Stimulated activated CD4-positive, alpha-beta T cell treated with anti-CD3 and anti-CD28 coated beads, Interleukin-4, amount 100 ng/mL, for 24 hours (primary cell): Measurements from ENCODE around the gene TAF1B.
"Not testable (repeated sequence)": the region's sequence is repeated elsewhere in the genome, so short reads cannot be mapped to it uniquely, and the experiment has no call there.

ENCODE experiments used
- DNase-seq: peaks from one replicate; pipeline ENCODE4 v3.0.0-alpha.2; 2020

TAF1B gene

GRCh38 chr2:9887513-9887912 lies 44.2 kb downstream of the TAF1B start:
- no peak for DNase-seq

DNA sequence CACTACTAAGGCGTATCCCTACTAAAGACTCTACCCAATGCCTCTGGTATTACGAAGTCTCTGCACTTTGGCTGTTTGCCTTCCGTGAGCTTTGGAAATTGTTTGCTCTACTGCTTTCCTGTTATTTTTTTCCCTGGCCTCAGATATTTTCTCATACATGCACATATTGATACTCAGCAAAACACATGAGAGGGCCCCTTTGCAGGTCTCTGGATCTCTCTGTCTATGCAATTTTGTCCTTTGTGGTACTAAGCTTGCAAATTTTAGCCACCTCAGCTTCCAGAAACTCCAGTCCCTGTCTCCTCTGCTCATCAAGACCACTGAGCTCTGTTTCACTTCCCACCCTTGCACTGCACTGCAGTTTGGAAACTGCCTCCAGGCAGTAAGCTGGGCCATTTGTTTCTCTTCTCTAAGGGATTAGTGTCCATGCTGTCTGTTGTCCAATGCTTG lies 46.6 kb downstream of the TAF1B start:
- DNase-seq: no peak

DNA sequence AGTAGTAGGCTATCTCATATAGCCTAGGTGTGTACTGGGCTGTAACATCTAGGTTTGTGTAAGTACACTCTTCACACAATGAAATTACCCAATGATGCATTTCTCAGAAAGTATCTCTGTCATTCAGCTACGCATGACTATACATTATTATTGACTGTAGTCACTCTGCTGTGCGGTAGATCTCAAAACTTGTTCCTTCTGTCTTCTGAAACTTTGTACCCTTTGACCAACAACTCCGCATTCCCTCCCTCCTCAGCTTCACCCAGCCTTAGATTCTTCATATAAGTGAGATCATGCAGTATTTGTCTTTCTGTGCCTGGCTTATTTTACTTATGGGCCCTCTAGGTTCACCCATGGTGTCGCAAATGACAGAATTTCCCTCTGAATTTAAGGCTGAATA lies 49.0 kb downstream of the TAF1B start:
- DNase-seq: no peak

DNA sequence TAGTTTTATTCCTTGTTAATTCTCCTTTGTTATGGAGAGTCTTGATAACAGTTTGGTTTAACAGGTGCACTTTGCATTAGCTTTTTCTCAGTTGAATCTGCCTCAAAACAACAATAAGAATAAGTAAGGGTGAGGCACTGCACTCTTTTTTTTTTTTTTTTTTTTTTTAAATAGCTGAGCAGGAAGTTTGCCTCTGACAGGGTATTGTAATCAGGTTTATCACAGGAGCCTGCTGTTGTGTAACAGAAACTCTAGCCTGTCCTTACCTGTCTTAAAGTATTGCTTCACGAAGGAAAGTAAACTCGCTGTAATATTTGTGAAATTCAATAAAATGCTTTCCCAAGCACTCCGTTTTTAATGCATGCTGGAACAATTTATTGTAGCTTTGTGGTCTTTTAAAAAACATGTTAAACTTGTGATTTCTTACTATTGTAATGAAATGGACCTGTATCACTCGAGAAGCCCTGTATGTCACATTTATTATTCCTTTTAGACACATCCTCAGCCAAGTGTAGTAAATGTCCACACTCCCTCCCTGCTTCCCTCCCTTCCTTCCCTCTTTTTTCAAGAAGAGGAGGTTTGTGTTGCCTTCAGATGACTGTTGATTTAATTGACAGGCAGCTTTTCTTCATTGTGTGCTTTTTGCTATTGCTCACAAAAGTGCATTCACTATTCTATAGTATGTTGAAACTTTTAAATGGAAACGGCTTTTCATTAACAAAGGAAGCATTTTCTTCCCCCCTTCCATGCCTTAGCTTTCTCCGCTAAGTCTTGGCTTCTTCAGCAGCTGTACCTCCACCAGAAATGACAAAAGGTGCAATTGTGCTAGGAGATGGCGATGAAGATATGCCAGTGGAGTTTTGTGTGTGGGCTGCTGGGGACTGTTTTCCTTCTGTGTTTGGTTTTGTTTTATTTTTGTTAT lies 52.7 kb downstream of the TAF1B start:
- DNase-seq: no peak

- DNase-seq: peak; percentile 66
Observed at GRCh38 chr2:9897331-9897737, 54.1 kb downstream of the TAF1B start.

DNA sequence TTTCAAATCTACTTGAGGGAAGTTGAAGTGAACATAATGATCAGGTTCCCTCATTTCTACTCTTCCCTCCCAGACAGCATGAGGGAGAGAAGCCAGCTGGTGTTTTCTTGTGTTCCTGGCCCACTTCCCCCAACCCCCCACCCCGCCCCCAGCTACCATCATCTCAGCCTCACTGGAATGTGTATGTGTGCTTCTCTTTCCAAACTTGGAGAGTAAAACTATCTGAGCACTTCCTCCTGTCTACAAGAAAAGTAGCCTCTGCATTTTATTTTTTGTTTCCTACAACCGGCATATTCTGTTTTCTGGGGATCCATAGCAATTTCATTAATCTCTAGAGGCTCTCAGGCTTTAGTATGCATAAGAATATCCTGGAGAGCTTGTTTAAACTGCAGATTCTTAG lies 54.6 kb downstream of the TAF1B start:
- no peak for DNase-seq

GRCh38 chr2:9905413-9905812 lies 62.1 kb downstream of the TAF1B start:
- no peak for DNase-seq

DNA sequence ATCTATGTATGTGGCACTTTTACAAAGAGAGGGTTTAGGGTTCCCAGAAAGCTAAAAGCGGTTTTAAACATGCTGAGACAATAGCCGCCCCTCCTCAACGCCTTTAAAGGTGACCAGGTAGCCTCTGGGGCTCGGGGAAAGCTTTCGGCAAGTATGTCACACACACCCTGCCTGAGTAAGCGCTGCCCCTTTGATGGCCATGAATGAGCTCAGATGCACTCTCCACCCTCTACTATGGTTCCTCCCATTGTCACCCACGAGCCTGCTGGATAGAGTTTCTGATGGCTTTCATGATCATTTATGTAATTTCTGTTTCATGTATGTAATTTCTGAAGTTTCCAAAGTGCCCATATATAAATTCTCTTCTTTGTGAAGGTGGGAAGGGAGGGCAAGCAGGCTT lies 64.1 kb downstream of the TAF1B start:
- no peak for DNase-seq

- no peak for DNase-seq
Observed at GRCh38 chr2:9908639-9909038, 65.4 kb downstream of the TAF1B start.

DNA sequence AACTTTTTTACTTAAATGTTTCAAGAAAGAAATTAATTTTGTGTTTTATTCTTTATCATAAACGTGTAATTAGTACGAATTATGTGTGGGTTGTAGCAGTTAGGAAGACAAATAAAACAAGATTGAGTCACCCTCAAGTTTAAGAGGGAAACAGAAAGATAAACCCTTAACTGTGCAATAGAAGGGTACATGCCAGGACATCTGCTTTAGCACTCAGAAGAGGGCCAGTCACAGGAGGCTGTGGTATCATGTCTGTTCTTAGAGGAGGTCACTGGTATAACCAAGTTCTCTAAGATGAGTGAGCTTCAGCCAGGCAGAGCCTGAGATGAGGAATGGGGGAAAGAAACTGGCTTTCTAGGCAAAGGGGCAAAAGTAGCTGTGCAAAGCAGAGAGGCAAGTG lies 65.8 kb downstream of the TAF1B start:
- DNase-seq: no peak

GRCh38 chr2:9910699-9911098 lies 67.4 kb downstream of the TAF1B start:
- no peak for DNase-seq

- no peak for DNase-seq
Observed at GRCh38 chr2:9912468-9912867, 69.2 kb downstream of the TAF1B start.

DNA sequence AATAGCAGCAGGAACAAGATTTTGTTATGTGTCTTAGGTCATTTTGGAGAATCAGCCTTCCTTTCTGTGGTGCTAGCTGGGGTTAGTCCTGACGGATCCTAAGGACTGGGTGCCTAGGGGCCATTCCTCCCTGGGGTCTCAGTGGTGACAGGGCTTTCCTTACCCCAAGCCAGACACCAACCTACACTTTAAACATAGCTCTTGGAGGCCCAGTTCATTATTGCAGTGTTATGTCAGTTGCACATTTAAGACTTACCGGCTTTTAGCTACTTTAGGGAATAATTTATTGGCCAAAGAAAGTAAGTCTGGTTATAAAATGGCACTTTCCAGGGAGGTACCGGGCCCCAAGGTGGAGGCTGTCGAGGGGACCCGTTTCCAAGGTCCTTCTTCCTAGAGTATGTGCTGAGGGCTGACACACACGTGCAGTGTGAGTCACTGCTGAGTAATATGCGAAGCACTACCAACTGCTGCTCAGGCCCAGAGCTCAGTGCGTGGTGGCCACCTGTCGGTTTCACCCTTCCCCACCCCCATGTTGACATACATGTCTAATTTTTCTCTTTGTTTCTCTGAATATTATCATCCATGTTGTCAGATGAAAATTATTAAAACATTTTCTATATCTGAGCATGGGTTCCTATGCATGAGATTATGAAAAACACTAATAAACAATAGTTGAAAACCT lies 71.3 kb downstream of the TAF1B start:
- DNase-seq: peak; percentile 59

DNA sequence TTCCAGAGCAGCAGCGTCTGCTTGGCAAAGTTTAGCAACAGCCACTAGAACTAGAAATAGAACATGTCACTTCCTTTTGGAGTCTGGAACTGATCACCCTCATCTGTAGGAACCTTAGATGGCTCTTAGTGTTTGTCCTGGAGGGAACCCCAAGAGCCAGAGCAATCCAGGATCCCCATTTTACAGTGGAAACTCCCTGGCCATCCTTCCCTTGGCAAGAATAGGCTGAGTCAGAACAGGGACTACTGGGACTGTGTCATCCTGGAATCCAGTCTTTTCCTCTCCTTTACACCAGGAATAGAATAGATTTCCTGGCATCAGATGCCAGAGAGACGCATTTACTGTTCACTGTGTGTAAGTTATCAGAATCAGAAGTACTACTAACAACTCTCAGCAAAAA lies 75.0 kb downstream of the TAF1B start:
- no peak for DNase-seq

GRCh38 chr2:9919512-9919911 lies 76.2 kb downstream of the TAF1B start:
- no peak for DNase-seq

DNA sequence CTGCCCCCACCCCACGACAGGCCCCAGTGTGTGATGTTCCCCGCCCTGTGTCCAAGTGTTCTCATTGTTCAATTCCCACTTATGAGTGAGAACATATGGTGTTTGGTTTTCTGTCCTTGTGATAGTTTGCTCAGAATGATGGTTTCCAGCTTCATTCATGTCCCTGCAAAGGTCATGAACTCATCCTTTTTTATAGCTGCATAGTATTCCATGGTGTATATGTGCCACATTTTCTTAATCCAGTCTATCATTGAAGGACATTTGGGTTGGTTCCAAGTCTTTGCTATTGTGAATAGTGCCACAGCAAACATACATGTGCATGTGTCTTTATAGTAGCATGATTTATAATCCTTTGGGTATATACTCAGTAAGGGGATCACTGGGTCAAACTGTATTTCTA lies 83.7 kb downstream of the TAF1B start:
- not testable (repeated sequence) for DNase-seq

GRCh38 chr2:9937258-9937657 lies 94.0 kb downstream of the TAF1B start:
- DNase-seq: no peak

DNA sequence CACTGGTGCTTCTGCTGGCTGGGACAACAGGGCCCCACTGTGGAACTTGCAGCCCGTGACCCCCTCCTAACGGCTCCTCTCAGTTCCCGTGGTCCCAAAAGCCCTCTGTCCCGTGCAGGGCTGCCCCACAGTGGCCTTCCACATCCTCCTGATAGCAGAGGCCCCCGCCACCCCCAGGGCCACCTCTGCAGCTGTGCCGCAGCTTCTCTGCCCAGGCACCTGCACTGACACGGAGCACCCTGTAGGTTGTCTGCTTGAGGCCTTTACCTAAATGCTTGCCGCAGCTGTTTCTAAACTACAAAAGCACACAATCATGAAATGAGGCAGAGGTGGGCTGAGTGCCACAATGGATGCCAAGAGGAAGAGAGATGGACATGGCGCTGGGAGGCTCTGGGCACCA lies 94.7 kb downstream of the TAF1B start:
- DNase-seq: no peak

- DNase-seq: no peak
Observed at GRCh38 chr2:9939587-9940485, 96.6 kb downstream of the TAF1B start.

GRCh38 chr2:9941196-9941995 lies 98.1 kb downstream of the TAF1B start:
- DNase-seq: no peak

- no peak for DNase-seq
Observed at GRCh38 chr2:9941996-9942390, 98.7 kb downstream of the TAF1B start.

DNA sequence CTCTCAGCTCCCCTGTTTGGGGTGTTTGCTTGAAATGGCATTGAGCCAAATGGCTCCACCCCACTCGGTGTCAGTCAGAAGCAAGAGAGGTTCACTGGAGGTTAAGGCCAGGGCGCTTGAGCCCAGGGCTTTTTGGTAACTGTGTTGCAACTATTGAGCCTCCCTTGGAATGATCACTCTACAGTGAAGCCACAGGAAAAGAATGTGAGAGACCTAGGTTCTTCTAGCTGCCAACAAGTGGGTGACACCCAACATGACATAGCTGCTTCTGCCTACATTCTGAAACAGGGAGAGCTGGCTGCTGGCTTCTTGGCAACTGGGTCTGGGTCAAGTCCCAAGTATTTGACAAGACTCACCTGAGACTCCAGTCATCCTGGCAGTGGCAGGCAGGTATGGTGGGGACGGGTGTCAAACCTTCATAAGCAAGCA lies 101.1 kb downstream of the TAF1B start:
- no peak for DNase-seq
